IMR-90 (cell line): ENCODE results near the gene CHL1. TPM values are rescaled to one million over a fixed set of nuclear protein-coding genes. Genes with fewer than 3 reads are reported as not detected.
A peak's percentile ranks its signal among the peaks of the same experiment; 100 is the strongest.

Source experiments
- ATAC-seq: fragments of 200-7000 bp; cut with Tn5 transposase; 2 replicates; pipeline ENCODE4 v1.9.1; 2020; ENCODE audit warnings: low read depth, mild to moderate bottlenecking, moderate library complexity
- BruUV-seq: library from RNA; stranded (reverse); fragments of 400-500 nt; replicated peaks from 2 replicates; lab custom pipeline; 2021; lab: Mats Ljungman, UMichigan
- CTCF ChIA-PET: fragments of 300-600 bp; formaldehyde crosslinking; extraction: SDS; loops from one replicate; lab custom pipeline; 2021; ENCODE audit warnings: antibody characterized with exemption; lab: Yijun Ruan, JAX
- POLR2A ChIA-PET: fragments of 300-600 bp; sonication (Branson Sonifier 250); formaldehyde crosslinking; loops from one replicate; lab custom pipeline; 2022; ENCODE audit warnings: antibody characterized with exemption; ENCODE audit not compliant: unreplicated experiment; lab: Charles Lee
- DNase-seq: peaks from one replicate; pipeline ENCODE4 v3.0.0; 2013
- H2AFZ ChIP-seq: replicated peaks from 2 replicates; pipeline ENCODE3; 2013; ENCODE audit warnings: low read length, mild to moderate bottlenecking; ENCODE audit not compliant: poor library complexity
- H2AK5ac ChIP-seq: 2 replicates; pipeline ENCODE4 v1.6.1; 2013; ENCODE audit warnings: low read depth, low read length, inconsistent platforms
- H2AK9ac ChIP-seq: replicated peaks from 2 replicates; pipeline ENCODE3; 2013; ENCODE audit warnings: mild to moderate bottlenecking, low read depth, low read length, moderate library complexity; ENCODE audit not compliant: poor library complexity
- H2BK120ac ChIP-seq: 2 replicates; pipeline ENCODE4 v1.6.1; 2013; ENCODE audit warnings: low read depth, low read length, inconsistent platforms
- H2BK15ac ChIP-seq: 3 replicates; pipeline ENCODE4 v1.6.1; 2013; ENCODE audit warnings: low read depth, low read length, inconsistent platforms
- H2BK20ac ChIP-seq: 2 replicates; pipeline ENCODE4 v1.6.1; 2013; ENCODE audit warnings: low read depth, mild to moderate bottlenecking, inconsistent platforms, low read length, moderate library complexity
- H2BK5ac ChIP-seq: 2 replicates; pipeline ENCODE4 v1.6.1; 2013; ENCODE audit warnings: mild to moderate bottlenecking, low read depth, low read length, inconsistent platforms; ENCODE audit not compliant: poor library complexity, severe bottlenecking
- H3K14ac ChIP-seq: replicated peaks from 2 replicates; pipeline ENCODE4 v1.6.1; 2013; ENCODE audit warnings: low read depth, low read length, inconsistent platforms
- H3K18ac ChIP-seq: 2 replicates; pipeline ENCODE4 v1.6.1; 2013; ENCODE audit warnings: low read depth, low read length, control low read depth
- H3K23ac ChIP-seq: 2 replicates; pipeline ENCODE4 v1.6.1; 2013; ENCODE audit warnings: low read depth, low read length, inconsistent platforms
- H3K27ac ChIP-seq: 2 replicates; pipeline ENCODE4 v1.5.1; 2013; ENCODE audit warnings: mild to moderate bottlenecking, control low read depth, low read length; ENCODE audit not compliant: insufficient read depth
- H3K27me3 ChIP-seq: 2 replicates; pipeline ENCODE4 v1.6.1; 2013; ENCODE audit warnings: low read length; ENCODE audit not compliant: control insufficient read depth, insufficient read depth
- H3K36me3 ChIP-seq: 2 replicates; pipeline ENCODE4 v1.6.1; 2013; ENCODE audit warnings: low read length, mixed read lengths; ENCODE audit not compliant: control insufficient read depth, insufficient read depth
- H3K4ac ChIP-seq: 2 replicates; pipeline ENCODE4 v1.6.1; 2013; ENCODE audit warnings: low read depth, low read length, inconsistent platforms
- H3K4me1 ChIP-seq: 2 replicates; pipeline ENCODE4 v1.6.1; 2013; ENCODE audit warnings: low read length, mixed read lengths; ENCODE audit not compliant: control insufficient read depth, insufficient read depth
- H3K4me2 ChIP-seq: 2 replicates; pipeline ENCODE4 v1.6.1; 2013; ENCODE audit warnings: low read depth, mild to moderate bottlenecking, control low read depth, low read length, moderate library complexity
- H3K4me3 ChIP-seq: 2 replicates; pipeline ENCODE4 v1.5.1; 2013; ENCODE audit warnings: low read depth, mild to moderate bottlenecking, control low read depth, low read length, moderate library complexity; ENCODE audit not compliant: insufficient read depth
- H3K56ac ChIP-seq: 2 replicates; pipeline ENCODE4 v1.6.1; 2013; ENCODE audit warnings: low read length, inconsistent platforms; ENCODE audit not compliant: insufficient read depth; ENCODE audit errors: extremely low read depth
- H3K79me1 ChIP-seq, 2 experiments: 2 replicates each; pipeline ENCODE4 v1.6.1; 2013; ENCODE audit warnings: low read length in 2 of 2, inconsistent platforms in 1 of 2, low read depth in 1 of 2
- H3K9ac ChIP-seq: 2 replicates; pipeline ENCODE4 v1.6.1; 2013; ENCODE audit warnings: low read depth, low read length, control low read depth
- H3K9me1 ChIP-seq: 2 replicates; pipeline ENCODE4 v1.6.1; 2013; ENCODE audit warnings: low read length, inconsistent platforms; ENCODE audit not compliant: insufficient read depth
- H3K9me3 ChIP-seq: 2 replicates; pipeline ENCODE4 v1.6.1; 2013; ENCODE audit warnings: low read length; ENCODE audit not compliant: control insufficient read depth, insufficient read depth
- H4K20me1 ChIP-seq: 2 replicates; pipeline ENCODE4 v1.6.1; 2013; ENCODE audit warnings: low read length, inconsistent platforms; ENCODE audit not compliant: insufficient read depth
- H4K5ac ChIP-seq: 2 replicates; pipeline ENCODE4 v1.6.1; 2013; ENCODE audit warnings: mild to moderate bottlenecking, low read depth, low read length, control low read depth
- H4K8ac ChIP-seq, 2 experiments: 2 replicates each; pipeline ENCODE4 v1.6.1; 2013; ENCODE audit warnings: low read depth in 2 of 2, low read length in 2 of 2, control low read depth in 1 of 2, inconsistent platforms in 1 of 2
- H4K91ac ChIP-seq: 2 replicates; pipeline ENCODE4 v1.6.1; 2013; ENCODE audit warnings: low read depth, low read length, inconsistent platforms; ENCODE audit not compliant: insufficient read depth
- FOS ChIP-seq: fragments of 150-350 bp; IDR thresholded peaks from 2 replicates; pipeline ENCODE4 v1.6.1; 2016; ENCODE audit warnings: low read depth, low read length
- MAFK ChIP-seq: IDR thresholded peaks from 2 replicates; pipeline ENCODE4 v1.6.1; 2012; ENCODE audit warnings: low read depth, low read length, improper control_type of control experiment
- MAZ ChIP-seq: IDR thresholded peaks from 2 replicates; pipeline ENCODE4 v1.6.1; 2012; ENCODE audit warnings: low read depth, mild to moderate bottlenecking, low read length, improper control_type of control experiment, moderate library complexity, borderline replicate concordance
- MXI1 ChIP-seq: IDR thresholded peaks from 2 replicates; pipeline ENCODE4 v1.6.1; 2012; ENCODE audit warnings: low read depth, mild to moderate bottlenecking, low read length, moderate library complexity, borderline replicate concordance
- RCOR1 ChIP-seq: IDR thresholded peaks from 2 replicates; pipeline ENCODE4 v1.6.1; 2012; ENCODE audit warnings: mild to moderate bottlenecking, low read length, improper control_type of control experiment; ENCODE audit not compliant: insufficient replicate concordance
- WGBS, 2 experiments: methylation state at CpG; one replicate each; pipeline versions ENCODE4 v1.1.5 to v1.1.7; 2013; ENCODE audit warnings: missing lambda C conversion rate in 2 of 2; ENCODE audit not compliant: insufficient read length in 1 of 2; ENCODE audit errors: extremely low coverage in 2 of 2; 5-methylcytosine and 5-hydroxymethylcytosine counted together
- dilution Hi-C: fragments of 300-500 bp; cut with HindIII; formaldehyde crosslinking; loops from one replicate; pipeline ENCODE4 v1.14.3; 2018; ENCODE audit warnings: low sequenced_read_pairs; ENCODE audit not compliant: unreplicated experiment
- in situ Hi-C: fragments of 300-500 bp; cut with MboI; formaldehyde crosslinking; loops from 3 replicates; pipeline ENCODE4 v1.14.3; 2019; ENCODE audit warnings: low sequenced_read_pairs, inconsistent platforms, mixed read lengths
- intact Hi-C: fragments of 100-400 bp; cut with micrococcal nuclease; formaldehyde crosslinking; loops from 2 replicates; pipeline ENCODE4 v1.10.0; 2022
- polyA plus RNA-seq, 3 experiments: library from polyadenylated mRNA; depleted of rRNA; stranded (reverse); fragments of >200 nt; gene quantifications; 2 replicates each; pipeline ENCODE4 v1.2.3, GENCODE V29; 2012; ENCODE audit warnings: low replicate concordance in 1 of 3
- total RNA-seq: library from RNA; depleted of rRNA; stranded (reverse); fragments of >200 nt; gene quantifications from 2 replicates; pipeline ENCODE4 v1.2.3, GENCODE V29; 2012
- TF ChIP-seq, protein P1 (sequence below): conservative IDR thresholded peaks from 2 replicates; pipeline ENCODE4 v1.5.1; 2012; ENCODE audit warnings: mild to moderate bottlenecking, low read depth, low read length, improper control_type of control experiment
- TF ChIP-seq, protein P2 (sequence below): fragments of 150-350 bp; IDR thresholded peaks from 2 replicates; pipeline ENCODE4 v1.6.1; 2017; ENCODE audit warnings: mild to moderate bottlenecking, antibody characterized with exemption, low read length, low read depth

CHL1 gene
- total and polyA plus RNA-seq, 2 of the 4 experiments (the other 2 are of a cell fraction): 0.38 to 1.6 TPM

DNA sequence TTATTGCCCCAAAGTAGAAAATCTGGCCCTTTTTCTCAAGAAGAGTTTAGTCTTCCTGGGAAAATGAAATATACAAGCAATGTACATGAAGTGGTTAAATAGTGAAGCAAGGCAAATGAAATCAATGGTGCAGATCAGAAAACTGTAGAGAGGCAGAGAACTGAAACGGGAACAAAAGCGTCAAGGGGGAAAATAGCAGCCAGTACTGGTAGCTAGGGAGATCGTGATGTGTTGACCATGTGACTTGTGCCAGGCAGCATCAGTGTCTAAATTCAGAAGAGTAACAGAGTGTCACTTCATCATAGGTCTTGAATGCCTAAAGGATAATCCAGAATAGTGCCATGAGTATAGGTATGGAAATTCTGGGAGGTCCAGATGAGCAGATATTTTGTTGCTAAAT is 163.1 kb downstream of the CHL1 start:
- H3K4me2 ChIP-seq: no peak overlapping the region
- POLR2A ChIA-PET: no interaction called here
- peaks cover 8% of the 10 kb centered on the region for H3K9me1 ChIP-seq
- CTCF ChIA-PET: no interaction called here
- in situ Hi-C loops: no loop called here
- peak overlapping the region; percentile 24; the same call in 1 of the 2 replicates for H2BK20ac ChIP-seq
- no peak overlapping the region for H2BK5ac ChIP-seq
- no peak overlapping the region for H3K4me3 ChIP-seq
- no peaks in the 10 kb centered on the region for H3K9me3 ChIP-seq
- H4K5ac ChIP-seq: no peak overlapping the region
- H2AK9ac ChIP-seq: no peak overlapping the region
- no peak overlapping the region for H2BK120ac ChIP-seq
- H3K14ac ChIP-seq: no peak overlapping the region
- no peaks in the 10 kb centered on the region for H3K79me1 ChIP-seq
- no peak overlapping the region for H3K23ac ChIP-seq
- no peaks in the 10 kb centered on the region for H3K27me3 ChIP-seq
- DNase-seq (no peak), ATAC-seq (no peak)
- no peak overlapping the region for H3K9ac ChIP-seq
- no peak overlapping the region for H4K8ac ChIP-seq
- intact Hi-C loops: no loop called here
- peak overlapping the region; percentile 70; the same call in 1 of the 3 replicates for H2BK15ac ChIP-seq
- H3K18ac ChIP-seq: no peak overlapping the region
- BruUV-seq: no TSS peak
- no peak overlapping the region for H3K56ac ChIP-seq
- no peak overlapping the region for H4K91ac ChIP-seq
- H3K27ac ChIP-seq: no peak overlapping the region
- peaks cover 13% of the 10 kb centered on the region for H3K4me1 ChIP-seq
- peak overlapping the region; percentile 51; the same call in 1 of the 2 replicates for H2AK5ac ChIP-seq
- H3K36me3 ChIP-seq: no peaks in the 10 kb centered on the region
- WGBS, 2 experiments: 83% methylated on average over 2 of the region's 3 CpGs; no CpG with 5 or more reads in 1 of the 2 experiments
- dilution Hi-C loops: no loop called here
- TF ChIP-seq MAFK (no peak), MXI1 (no peak), RCOR1 (no peak), MAZ (no peak), FOS (no peak)
- TF ChIP-seq, protein P1, sequence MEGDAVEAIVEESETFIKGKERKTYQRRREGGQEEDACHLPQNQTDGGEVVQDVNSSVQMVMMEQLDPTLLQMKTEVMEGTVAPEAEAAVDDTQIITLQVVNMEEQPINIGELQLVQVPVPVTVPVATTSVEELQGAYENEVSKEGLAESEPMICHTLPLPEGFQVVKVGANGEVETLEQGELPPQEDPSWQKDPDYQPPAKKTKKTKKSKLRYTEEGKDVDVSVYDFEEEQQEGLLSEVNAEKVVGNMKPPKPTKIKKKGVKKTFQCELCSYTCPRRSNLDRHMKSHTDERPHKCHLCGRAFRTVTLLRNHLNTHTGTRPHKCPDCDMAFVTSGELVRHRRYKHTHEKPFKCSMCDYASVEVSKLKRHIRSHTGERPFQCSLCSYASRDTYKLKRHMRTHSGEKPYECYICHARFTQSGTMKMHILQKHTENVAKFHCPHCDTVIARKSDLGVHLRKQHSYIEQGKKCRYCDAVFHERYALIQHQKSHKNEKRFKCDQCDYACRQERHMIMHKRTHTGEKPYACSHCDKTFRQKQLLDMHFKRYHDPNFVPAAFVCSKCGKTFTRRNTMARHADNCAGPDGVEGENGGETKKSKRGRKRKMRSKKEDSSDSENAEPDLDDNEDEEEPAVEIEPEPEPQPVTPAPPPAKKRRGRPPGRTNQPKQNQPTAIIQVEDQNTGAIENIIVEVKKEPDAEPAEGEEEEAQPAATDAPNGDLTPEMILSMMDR: no peak
- TF ChIP-seq, protein P2, sequence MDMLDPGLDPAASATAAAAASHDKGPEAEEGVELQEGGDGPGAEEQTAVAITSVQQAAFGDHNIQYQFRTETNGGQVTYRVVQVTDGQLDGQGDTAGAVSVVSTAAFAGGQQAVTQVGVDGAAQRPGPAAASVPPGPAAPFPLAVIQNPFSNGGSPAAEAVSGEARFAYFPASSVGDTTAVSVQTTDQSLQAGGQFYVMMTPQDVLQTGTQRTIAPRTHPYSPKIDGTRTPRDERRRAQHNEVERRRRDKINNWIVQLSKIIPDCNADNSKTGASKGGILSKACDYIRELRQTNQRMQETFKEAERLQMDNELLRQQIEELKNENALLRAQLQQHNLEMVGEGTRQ: no peak
- no peaks in the 10 kb centered on the region for H4K20me1 ChIP-seq
- H2AFZ ChIP-seq: no peak overlapping the region
- no peak overlapping the region for H3K4ac ChIP-seq
